HG03064 (cell line): ENCODE results near the gene TRIM28.

Experiments used
- ATAC-seq: cut with Tn5 transposase; IDR thresholded peaks from one replicate; pipeline ENCODE4 v1.9.1; 2021; ENCODE audit warnings: low read depth; ENCODE audit not compliant: unreplicated experiment

Gene TRIM28

GRCh38 chr19:58547323-58548312, 3.8 kb downstream of the TRIM28 start:
- ATAC-seq: no peak

- no peak for ATAC-seq
Observed at GRCh38 chr19:58548859-58549663, 5.2 kb downstream of the TRIM28 start.

GRCh38 chr19:58549664-58550361, 5.9 kb downstream of the TRIM28 start:
- no peak for ATAC-seq

- ATAC-seq: no peak
Observed at GRCh38 chr19:58550362-58551122, 6.7 kb downstream of the TRIM28 start.

GRCh38 chr19:58551123-58551497, 7.2 kb downstream of the TRIM28 start:
- ATAC-seq: no peak

GRCh38 chr19:58551577-58552471, 8.0 kb downstream of the TRIM28 start:
- ATAC-seq: no peak

GRCh38 chr19:58552655-58553054, 8.8 kb downstream of the TRIM28 start:
- ATAC-seq: no peak

GRCh38 chr19:58553799-58554493, 10.1 kb downstream of the TRIM28 start:
- ATAC-seq: no peak

- ATAC-seq: no peak
Observed at GRCh38 chr19:58554494-58555368, 10.9 kb downstream of the TRIM28 start, which contains the start of gene CHMP2A. CHMP2A (minus strand) TSS chr19:58555105; CDS start chr19:58554212, 893 bp downstream.

- no peak for ATAC-seq
Observed at GRCh38 chr19:58555369-58555885, 11.6 kb downstream of the TRIM28 start.

- no peak for ATAC-seq
Observed at GRCh38 chr19:58555920-58556621, 12.2 kb downstream of the TRIM28 start.

- ATAC-seq: no peak
Observed at GRCh38 chr19:58556622-58557220, 12.9 kb downstream of the TRIM28 start.

GRCh38 chr19:58557221-58558065, 13.6 kb downstream of the TRIM28 start:
- ATAC-seq: no peak

- peak; percentile 2 for ATAC-seq
Observed at GRCh38 chr19:58558066-58558622, 14.3 kb downstream of the TRIM28 start, which contains the start of gene UBE2M. UBE2M (minus strand) TSS chr19:58558611; CDS start chr19:58558381, 230 bp downstream.
